Bone marrow (tissue), 2 donors: ENCODE results near the gene ADM2.
"Not testable (repeated sequence)": the region's sequence is repeated elsewhere in the genome, so short reads cannot be mapped to it uniquely, and the experiment has no call there.

Source experiments
- DNase-seq, 2 donors: peaks; one replicate each; lab custom pipeline; 2025; lab: John Stamatoyannopoulos, UW

The ADM2 gene, protein sequence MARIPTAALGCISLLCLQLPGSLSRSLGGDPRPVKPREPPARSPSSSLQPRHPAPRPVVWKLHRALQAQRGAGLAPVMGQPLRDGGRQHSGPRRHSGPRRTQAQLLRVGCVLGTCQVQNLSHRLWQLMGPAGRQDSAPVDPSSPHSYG

DNA sequence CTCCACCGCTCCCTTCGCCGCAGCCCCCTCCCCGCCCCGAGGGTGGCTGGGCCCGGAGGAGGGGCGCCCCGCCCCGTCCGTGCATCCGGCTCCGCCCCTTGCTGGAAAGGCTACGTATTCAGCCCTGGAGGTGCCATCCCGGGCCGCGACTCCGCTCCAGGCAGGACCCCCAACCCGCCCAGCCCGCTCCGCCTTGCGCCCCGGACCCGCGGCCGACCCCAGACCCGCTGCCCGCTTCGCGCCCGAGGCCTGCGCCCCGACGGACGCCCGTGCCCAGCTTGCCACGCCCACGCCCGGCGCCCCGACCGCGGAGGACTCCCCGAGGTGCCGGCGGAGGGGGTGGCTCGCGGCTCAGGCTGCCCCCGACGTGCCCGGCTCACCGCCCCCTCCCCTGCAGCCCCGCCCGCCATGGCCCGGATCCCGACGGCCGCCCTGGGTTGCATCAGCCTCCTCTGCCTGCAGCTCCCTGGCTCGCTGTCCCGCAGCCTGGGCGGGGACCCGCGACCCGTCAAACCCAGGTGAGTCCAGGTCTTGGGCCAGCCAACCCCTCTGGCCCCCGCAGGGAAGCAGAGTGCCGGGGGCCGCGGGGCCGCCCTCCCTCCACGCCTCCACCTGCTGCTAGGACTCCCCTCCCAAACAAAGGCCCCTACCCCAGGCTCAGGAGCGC lies at the start of gene ADM2:
Gene ADM2, plus strand, starts transcription at position 104 of the 667 bp plus-strand sequence. Its CDS starts 305 bp downstream, at position 409.
- peak in 1 of 2 donors; percentile 10 for DNase-seq

DNA sequence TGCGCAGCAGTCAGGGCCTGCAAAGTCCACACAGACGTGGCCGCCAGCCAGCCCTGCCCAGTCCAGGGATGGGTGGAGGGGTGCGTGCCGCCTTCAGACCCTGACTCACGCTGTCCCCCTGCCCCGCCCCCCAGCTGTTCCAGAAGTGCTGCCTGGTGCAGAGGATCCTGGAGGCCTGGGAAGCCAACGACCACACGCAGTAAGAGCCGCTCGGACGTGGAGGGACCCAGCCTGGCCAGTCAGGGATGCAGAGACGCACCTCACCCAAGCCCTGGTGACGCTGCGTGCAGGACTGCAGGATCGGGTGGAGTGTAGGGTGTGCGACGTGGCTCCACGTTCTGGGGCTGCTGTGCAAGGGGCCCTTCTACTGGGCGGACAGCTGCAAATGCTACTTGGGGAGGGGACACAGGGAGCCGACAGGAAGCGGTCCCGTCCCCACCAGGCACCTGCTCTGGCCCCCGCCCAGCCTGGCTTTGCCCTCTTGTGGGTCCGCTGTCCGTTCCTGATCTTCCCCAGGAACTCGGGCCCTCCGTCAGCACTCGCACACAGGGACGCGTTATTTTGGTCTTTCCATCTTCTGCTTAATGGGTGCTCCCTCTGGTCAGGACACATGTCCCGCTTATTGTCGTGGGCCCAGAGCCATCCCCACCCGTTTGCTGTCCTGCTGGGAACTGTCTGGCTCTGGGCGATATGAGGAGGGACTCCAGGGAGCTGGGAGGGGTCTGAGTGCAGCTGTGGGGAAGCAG lies 49.0 kb upstream of the ADM2 start:
- DNase-seq, result no peak

DNA sequence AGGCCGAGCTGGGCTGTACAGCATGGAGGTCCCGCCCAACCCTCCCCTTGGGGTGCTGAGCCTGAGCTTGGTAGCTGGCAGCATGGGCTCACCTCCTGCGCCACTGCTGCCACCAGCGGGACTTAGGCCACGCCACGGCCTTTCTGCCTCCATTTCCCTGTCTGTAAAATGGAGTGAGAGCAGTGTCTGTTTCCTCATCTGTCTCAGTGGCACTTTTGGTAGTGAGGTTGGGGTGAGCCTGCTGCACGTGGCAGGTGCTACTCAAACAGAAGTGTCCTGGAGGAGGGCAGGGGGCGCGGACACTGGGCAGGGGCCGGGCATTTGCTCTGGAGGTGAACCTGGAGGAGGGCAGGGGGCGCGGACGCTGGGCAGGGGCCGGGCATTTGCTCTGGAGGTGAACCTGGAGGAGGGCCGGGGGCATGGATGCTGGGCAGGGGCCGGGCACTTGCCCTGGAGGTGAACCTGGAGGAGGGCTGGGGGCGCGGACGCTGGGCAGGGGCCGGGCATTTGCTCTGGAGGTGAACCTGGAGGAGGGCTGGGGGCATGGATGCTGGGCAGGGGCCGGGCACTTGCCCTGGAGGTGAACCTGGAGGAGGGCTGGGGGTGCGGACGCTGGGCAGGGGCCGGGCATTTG lies 48.3 kb upstream of the ADM2 start:
- not testable (repeated sequence) for DNase-seq

DNA sequence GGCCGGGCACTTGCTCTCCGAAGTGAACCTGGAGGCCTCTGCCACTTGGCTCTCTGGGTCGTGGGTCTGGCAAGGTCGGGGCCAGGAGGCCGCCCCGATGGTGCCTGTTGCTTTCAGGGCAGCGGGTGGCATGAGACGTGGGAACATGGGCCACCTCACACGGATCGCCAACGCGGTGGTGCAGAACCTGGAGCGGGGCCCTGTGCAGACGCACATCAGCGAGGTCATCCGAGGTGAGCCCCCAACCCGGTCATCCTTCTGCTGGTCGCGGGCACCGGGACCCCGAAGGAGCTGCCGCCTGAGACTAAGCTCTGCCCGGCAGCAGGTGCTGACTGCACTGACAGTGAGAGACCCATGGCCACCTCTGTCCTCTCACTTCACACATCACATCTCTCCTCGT lies 46.5 kb upstream of the ADM2 start:
- DNase-seq, result no peak

DNA sequence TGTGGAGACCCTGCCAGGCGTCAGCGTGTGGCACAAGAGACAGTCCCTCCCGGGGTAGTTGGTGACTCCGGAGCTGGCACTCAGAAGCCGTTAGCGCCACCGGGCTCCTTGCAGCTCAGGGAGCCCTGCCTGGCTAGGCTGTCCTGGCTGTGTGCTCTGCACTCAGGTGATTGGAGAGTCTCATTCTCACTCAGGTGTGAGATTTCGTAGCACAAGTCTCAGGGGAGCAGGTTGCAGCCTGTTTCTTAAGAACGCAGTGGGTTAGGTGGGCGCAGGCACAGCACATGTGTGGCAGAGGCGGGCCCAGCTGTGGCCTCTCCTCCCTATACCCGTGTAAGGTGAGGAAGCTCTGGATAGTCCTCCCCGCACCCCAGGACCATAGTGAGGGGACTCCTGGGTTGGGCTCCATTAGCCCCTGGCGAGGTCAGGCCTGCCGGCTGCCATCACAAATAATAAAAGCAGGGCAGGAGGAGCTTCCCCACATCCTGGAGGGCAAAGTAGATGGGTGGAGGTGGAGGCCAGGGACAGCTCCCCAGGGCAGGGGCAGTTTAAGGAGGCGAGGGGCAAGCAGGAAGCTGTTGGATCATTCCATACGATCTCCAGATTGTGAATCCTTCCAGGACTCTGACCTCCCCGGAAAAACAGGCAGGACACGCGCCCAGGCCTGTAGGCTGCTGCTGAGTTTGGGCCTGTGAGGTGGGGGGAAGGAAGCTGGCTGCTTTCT lies 45.9 kb upstream of the ADM2 start:
- DNase-seq, result no peak

DNA sequence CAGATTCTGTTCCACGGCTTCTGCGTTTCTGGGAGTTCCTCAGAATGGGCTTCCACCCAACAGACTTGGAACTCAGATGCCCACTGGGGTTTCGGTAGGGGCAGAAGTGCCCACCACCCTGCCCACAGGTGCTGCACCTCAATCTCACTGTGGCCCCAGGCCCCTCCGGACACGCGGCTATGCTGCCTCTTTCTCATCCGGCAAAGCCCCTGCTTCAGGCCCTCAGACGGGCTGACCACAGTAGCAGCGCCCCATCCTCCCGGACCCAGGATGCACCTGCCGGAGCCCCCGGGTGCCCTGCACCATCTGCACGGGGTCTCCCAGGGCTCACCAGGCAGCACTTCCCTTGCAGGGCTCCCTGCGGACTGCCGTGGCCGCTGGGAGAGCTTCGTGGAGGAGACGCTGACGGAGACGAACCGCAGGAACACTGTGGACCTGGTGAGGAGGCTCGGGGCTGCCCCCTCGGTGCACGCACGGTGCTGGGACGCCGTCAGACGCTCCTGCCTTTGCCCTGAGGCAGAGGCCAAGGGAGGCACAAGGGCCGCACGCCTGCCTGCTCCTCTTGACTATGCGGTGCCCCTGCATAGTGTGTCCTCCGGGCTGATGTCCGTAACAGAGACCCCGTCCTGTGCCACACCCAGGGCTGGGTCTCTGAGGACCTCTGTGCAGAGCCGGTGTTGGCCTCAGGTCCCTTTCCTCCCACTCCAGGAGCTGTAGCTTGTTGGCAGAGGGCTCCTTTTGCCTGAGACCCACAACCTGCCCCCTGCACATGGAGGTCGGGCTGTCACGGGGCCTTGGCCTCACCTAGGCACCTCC lies 45.1 kb upstream of the ADM2 start:
- DNase-seq, result no peak

DNA sequence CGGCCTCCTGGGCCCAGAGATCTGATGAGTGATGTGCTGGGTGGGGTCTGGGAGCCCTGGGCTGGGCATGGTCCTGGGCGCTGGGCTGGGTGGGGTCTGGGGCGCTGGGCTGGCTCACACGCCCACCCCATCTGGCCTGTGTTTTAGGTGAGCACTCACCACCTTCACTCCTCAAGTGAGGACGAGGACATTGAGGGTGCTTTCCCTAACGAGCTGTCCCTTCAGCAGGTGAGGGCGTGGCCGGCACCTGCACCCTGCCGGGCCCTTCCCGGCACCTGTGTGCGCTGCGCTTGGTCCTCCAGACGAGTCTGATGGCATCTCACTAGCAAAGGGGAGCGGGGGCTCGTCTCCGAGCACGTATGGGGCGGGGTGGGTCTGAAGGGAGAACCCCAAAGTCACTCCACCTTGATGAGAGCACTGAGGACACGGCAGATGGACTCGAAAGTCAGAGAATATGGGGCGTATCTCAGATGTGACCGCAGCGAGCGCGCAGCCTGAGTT lies 44.5 kb upstream of the ADM2 start:
- no peak for DNase-seq

DNA sequence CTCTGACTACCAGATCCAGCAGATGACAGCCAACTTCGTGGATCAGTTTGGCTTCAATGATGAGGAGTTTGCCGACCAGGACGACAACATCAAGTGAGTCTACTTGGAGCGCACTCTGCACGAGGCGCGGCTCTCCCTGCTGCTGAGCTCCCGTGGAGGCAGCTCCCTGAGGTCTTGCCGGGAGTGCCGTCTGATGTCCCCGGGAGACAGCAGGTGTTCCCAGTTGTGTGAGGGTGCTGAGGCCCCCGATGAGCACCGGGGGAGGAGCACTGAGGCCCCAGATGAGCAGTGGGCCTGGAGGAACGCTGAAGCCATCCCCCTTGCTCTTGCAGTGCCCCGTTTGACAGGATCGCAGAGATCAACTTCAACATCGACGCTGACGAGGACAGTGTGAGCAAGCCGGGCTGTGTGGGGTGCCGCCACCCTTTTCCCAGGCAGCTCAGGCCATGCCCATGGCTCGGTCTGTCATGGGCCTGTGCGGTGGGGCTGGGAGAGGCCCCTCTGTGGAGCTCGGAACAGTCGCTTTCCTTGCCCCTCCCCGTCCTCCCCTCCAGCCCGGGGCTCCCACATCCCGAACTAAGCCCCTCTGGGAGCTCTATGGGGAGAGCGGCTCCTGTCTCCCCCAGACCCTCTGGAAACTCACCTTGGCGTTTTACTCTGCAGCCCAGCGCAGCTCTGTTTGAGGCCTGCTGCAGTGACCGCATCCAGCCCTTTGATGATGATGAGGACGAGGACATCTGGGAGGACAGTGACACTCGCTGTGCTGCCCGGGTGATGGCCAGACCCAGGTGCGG lies 43.6 kb upstream of the ADM2 start:
- no peak for DNase-seq

DNA sequence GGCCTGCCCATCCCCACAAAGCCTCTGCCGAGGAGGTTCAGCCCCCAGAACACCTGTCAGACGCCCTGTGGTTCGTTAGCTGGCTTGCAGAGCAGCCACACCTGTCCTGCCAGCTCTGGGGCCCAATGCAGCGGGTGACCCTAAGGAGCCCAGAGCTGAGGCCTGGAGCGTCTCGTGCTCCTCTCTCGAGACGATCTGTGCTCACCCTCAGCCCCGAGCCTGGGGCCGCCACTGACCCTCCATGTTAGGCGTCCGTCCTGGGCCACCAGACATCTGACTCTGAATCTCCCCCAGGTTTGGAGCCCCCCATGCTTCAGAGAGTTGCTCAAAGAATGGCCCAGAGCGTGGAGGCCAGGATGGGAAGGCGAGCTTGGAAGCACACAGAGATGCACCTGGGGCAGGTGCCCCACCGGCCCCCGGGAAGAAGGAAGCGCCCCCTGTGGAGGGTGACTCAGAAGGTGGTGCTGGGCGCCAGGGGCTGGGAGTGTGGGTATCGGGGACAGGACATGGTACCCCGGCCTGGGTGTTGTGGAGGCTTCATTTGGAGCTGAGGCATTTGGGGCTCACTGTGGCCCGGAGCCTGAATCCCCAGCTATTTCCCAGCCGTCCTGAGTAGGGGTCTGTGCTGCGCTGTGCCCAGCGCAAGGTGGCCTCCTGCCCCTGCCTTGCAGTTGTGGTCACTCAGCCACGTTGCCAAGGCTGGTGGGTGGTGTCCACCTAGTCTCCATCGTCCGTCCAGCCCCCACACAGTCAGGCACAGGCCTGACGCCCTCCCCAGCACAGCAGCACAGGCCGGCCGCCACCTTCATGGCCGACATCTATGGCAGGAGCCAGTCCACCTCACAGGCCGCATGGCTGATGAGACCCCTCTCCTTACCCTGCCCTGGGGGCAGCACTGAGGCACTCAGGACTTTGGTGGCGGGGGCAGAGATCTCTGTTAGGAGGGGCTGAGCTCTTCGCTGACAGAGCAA lies 42.8 kb upstream of the ADM2 start:
- DNase-seq, result no peak

DNA sequence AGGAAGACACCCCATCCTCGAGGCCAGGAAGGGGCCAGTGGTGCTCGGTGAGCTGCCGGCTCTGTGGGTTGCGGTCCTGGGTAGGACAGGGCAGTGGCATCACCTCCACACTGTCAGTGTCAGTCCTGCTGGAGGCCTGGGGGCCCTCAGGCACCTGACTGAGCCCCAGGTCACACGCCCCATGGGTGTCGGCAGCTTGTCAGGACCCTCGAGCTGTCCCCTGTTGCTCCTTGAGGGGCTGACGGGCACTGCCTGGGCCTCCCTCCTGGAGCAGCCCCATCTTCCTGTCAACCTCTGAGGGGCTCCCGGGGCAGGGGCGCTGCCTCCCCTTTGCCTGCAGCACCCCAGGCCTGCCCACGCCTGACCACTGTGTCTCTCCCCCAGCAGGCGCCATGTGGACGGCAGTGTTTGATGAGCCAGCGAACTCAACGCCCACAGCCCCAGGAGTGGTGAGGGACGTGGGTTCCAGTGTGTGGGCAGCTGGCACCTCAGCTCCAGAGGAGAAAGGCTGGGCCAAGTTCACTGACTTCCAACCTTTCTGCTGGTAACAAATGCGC lies 42.0 kb upstream of the ADM2 start:
- no peak for DNase-seq

DNA sequence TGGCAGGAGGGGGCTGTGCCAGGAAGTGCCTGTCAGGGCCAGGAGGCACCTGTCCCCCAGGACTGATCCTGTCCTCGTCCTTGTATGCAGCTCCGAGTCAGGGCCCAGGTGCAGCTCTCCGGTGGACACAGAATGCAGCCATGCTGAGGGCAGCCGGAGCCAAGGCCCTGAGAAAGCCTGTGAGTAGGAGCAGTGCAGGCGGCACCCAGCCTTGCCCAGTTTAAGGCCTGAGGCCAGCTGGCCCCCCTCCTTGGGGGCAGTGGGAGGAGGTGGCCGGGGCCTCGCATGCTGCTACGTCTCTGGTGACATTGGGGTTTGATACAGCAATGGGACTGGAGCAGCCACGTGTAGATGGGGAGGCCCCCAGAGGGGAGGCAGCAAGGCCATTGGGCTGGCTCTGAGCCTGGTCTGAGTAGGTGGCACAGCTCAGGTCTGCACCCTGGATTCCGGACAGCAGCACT lies 41.4 kb upstream of the ADM2 start:
- DNase-seq, result no peak

DNA sequence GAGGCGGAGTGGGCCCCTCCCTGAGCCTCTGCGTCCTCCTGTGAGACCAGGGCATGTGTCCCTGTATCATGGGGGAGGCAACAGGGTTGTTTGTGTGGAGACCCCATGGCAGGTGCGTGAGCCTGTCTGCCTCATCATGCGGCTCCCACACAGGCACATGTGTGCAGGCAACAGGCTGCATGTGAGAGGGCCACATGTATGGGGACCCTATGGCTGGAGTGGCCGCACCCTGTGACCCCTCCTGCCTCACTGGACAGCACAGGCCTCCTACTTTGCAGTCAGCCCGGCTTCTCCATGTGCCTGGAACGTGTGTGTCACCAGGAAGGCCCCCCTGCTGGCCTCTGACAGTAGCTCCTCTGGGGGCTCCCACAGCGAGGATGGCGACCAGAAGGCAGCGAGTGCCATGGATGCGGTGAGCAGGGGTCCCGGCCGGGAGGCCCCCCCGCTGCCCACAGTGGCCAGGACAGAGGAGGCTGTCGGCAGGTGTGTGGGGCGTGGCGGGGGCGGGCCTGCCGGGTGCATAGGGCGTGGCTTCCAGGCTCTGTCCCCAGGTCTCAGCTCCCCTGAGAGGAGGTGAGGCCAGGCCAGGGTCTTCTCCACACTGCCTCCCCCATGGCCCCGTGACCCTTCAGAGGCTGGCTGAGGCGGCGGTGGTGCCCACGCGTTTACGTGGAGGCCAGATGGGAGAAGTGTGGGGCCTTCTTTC lies 40.6 kb upstream of the ADM2 start:
- no peak for DNase-seq

DNA sequence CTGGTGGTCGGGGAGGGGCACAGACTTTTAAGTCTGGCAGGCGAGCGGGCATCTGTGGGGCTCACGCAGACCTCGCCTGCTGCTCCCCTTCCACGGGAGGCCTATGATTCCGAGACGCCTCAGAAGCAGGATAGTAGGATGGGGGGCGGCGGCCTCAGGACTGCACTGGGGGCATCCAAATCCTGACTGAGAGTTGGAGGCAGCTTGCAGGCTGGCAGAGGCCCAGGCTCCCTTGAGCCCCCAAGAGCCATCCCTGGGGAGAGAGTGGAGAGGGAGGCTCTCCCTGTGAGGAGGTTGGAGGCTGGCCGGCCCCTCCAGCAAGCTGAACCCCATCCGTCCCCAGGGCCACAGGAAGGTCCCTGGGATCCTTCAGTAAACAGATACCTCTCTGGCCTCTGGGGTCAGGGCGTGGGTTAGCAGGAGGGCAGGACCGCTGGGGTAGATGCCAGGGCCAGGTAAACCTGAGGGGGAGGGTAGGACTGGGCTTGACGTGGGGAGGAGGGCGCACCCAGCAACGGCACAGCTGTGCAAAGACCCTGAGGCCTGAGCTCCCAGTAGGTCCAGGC lies 39.8 kb upstream of the ADM2 start:
- DNase-seq, result no peak

DNA sequence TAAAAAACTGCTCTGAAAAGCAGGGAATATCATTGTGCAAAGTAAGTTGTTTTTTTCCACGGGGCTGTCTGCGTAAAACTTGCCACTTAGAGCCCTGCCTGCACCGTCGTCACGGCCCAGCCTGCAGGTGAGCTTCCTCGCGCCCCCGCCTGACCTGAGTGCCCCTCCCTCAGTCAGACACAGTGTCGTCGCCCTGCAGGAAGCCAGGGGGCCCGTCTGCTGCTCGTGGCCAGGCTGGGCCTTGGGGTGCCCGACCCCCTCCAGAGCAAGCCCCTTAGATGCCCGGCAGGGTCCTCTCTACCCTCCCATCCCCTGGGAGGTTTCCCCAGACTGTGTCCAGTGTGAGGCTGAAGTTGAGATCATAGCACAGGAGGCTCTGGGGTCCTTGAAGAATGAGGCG lies 38.1 kb upstream of the ADM2 start:
- no peak for DNase-seq

DNA sequence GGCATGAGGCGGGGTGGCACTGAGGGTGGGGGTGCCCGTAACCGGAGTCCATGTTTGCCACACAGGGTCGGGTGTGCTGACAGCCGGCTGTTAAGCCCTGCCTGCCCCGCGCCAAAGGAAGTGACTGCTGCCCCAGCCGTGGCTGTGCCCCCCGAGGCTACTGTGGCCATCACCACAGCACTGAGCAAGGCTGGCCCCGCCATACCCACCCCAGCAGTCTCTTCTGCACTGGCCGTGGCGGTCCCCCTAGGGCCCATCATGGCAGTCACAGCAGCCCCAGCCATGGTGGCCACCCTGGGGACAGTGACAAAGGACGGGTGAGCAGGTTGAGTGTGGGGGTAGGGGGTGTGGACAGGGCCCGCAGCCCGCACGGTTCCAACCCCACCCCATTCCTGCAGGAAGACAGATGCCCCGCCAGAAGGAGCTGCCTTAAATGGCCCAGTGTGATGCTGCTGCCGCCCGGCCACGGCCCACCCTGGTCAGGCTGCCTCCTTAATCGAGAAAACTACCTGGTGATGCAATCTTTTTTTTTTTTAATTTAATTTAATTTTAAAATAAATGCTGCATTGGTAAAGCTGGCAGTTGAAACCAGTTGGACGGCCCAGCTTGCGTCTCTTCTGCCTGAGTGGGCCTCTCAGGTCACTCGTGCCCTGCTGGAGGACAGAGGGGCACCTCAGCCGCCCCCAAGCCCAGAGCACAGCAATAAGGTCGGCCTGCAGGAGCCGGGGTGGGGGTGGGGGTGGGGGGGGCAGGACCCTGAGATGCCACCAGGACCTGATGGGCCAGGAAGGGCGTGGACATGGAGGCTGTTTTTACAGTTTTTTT lies 37.3 kb upstream of the ADM2 start:
- DNase-seq, result no peak

DNA sequence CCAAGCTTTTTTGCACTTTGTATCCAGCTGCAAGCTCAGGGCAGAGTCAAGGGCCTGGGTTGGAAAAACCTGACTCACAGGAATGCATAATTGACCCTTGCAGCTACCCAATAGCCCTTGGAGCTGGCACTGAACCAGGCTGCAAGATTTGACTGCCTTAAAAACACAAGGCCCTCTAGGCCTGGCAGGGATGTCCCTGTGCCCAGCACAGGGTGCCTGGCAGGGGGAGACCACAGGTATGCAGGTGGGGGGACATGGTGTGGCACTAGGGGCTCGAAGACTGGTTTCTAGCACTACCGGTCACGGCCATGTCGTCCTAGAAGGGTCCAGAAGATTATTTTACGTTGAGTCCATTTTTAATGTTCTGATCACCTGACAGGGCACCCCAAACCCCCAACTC lies 36.7 kb upstream of the ADM2 start:
- DNase-seq, result no peak
